Measurements from ENCODE around the gene VGLL3.
"Not testable (repeated sequence)": the region's sequence is repeated elsewhere in the genome, so short reads cannot be mapped to it uniquely, and the experiment has no call there.

The VGLL3 gene

GRCh38 chr3:86990734-86991481 is at the start of gene VGLL3:
VGLL3 (minus strand) TSS chr3:86991149; CDS start chr3:86990743, 406 bp downstream.
- DNase-seq (ENCODE audit: low read depth), result peak; percentile 87

- no peak for DNase-seq (ENCODE audit: low read depth)
Measured at GRCh38 chr3:87037652-87038051, 46.7 kb upstream of the VGLL3 start.

DNA sequence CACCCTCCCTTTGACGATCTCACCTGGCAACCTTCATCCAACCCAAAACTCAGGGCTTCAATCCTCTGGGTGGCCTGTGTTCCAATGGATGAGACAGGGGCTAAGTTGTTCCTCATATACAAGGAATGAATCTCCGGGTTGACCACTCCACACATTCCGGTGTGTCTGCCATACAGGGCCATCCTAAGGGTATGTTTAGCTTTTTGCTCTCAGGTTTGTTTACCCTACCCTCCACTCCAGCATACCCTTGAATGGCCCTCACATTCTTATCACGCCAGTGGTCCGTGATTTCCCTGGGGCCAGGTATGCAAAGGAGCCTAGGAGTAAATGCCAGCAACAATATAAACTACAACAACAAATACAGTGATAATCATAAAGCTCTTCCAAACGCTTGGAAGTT is 45.7 kb upstream of the VGLL3 start:
- no peak for DNase-seq (ENCODE audit: low read depth)

- no peak for DNase-seq (ENCODE audit: low read depth)
Measured at GRCh38 chr3:87035339-87035738, 44.4 kb upstream of the VGLL3 start.

GRCh38 chr3:87033205-87033604 is 42.3 kb upstream of the VGLL3 start:
- DNase-seq (ENCODE audit: low read depth), result no peak

GRCh38 chr3:87025661-87026645 is 35.0 kb upstream of the VGLL3 start:
- peak; percentile 16 for DNase-seq (ENCODE audit: low read depth)

GRCh38 chr3:87017370-87017769 is 26.4 kb upstream of the VGLL3 start:
- not testable (repeated sequence) for DNase-seq (ENCODE audit: low read depth)

GRCh38 chr3:87009271-87009670 is 18.3 kb upstream of the VGLL3 start:
- no peak for DNase-seq (ENCODE audit: low read depth)

GRCh38 chr3:87006844-87007439 is 16.0 kb upstream of the VGLL3 start:
- no peak for DNase-seq (ENCODE audit: low read depth)

DNA sequence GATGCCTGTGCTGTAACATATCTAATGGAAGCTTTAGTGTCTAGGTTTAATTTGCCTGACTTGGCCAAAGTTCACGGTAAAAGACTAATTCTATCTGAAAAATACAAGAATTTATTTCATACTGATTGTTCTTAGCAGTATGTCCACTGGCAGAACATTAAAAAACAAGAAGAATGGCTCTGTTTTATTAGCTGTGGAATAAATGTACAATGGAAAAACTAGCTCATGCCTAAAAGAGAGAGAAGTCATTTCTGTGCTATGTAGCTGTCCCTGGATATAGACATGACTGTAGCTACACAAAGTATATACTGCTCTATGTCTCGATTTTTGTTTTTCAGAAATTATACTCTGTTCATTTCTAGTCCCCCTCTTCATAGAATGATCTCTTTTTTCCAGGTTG is 13.9 kb upstream of the VGLL3 start:
- DNase-seq (ENCODE audit: low read depth), result no peak

DNA sequence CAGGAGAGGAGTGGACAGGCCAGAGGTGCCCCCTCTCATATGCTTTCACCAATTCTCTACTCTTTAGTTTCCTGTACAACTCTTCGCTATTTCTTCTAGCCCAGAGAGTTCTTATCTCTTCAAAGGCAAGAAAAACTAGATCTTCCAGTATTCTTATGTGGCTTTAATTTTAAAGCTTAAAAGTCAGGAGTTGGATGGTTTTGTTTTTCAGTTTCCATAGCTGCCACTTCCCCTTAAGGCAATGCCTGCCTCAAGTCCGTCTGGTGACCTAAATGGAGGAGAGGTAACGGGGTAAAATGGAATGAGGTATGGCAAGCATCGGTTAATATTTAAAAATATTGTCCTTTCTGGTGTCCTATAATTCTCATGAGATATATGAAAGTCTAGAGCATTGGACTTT is 11.4 kb upstream of the VGLL3 start:
- DNase-seq (ENCODE audit: low read depth), result no peak

DNA sequence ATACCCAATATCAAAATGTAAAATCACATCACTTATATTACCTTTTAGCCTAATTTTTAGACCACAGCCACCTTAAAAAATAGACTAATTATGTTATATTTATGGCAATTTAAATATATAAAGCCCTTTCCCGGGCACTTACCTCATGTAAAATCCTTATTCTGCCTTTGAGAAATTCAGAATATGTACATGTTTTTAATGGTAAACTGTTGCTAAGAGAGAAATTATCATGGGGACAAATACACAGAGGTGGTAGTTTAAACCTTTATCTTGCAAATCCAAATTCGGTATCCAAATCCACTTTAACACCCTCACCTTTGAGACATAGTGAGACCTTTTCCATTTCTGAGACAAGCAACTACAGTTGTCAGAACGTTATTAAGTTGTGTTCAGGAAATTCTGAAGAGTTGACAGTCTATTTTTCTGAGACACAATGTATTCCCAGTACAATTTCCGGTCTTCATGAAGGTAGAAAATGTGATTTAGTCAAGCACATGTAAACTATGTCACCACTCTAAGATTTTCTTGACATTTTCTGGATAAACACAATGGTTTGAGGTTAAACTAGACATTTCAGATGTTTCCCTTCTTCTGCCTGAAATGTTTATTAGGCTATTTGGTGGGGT is 10.6 kb upstream of the VGLL3 start:
- DNase-seq (ENCODE audit: low read depth), result no peak

DNA sequence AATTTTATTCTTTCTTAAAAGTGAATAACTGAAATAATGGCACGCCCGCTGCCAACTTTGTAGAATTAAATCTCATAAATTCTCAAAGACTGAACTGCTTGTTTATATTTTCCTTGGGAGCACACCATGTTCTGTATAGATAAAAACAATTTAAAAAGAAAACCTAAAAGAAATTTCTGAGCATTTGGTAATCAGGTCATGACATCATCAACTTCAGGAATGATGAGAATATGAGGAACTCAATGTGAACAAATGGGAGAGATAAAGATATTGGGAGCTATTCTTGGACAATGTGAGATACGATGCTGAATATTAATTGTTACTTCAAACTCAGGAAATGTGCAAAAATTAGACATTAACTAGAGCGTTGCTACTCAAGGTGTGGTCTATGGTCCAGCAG is 10.0 kb upstream of the VGLL3 start:
- DNase-seq (ENCODE audit: low read depth), result no peak

DNA sequence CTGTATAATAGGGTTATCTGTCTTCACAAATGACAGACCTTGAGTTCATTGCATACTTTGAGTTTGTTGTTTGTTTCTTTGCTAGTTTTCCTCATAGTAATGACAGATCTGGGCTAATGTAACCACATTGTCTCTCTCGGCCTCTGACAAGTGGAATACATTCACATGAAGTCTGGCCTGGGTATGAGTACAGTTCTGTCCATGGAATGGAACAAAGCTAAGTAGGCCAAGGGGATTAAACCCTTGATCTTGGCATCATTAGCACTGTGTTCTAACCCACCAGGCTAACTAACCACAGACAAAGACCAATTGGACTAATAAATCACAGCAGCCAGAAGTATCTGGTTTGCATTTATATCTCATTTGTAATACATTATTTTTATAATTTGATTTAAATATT is 7.6 kb upstream of the VGLL3 start:
- DNase-seq (ENCODE audit: low read depth), result no peak

- no peak for DNase-seq (ENCODE audit: low read depth)
Measured at GRCh38 chr3:86996261-86996955, 5.5 kb upstream of the VGLL3 start.

DNA sequence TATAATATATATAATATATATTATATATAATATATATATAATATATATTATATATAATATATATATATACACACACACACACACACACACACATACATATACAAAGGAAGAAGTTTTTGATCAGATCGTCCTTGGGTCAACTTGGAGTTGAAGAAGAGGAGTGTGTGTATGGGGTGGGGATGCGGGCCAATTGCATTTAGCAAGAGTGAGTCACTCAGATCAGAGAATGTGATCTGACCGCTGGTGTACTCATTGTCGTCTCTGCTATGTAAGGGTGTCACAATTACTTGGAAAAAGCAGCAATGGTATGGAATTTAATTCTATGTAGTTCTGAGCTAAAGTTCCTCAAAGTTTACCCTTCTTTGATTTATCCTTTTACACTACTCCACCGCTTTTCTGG is 4.6 kb upstream of the VGLL3 start:
- DNase-seq (ENCODE audit: low read depth), result peak; percentile 69

DNA sequence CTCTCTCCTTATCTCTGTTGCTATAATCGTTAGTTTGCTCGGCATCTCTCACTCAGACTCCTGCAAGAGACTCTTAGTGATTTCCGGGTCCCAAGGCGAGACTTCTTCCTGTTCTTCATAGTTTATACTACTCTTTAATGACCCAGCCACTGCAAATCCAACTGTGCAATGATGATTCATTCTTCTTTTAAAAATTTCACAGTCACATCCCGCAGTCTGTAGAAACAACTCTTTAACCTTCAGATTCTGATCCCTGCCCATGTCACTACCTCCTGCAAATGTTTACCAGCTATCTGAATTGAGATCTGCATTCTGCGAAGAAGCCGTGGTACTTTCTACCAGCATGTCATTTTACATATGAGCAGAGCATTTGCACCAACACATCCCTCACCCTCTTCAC is 2.8 kb upstream of the VGLL3 start:
- DNase-seq (ENCODE audit: low read depth), result no peak

DNA sequence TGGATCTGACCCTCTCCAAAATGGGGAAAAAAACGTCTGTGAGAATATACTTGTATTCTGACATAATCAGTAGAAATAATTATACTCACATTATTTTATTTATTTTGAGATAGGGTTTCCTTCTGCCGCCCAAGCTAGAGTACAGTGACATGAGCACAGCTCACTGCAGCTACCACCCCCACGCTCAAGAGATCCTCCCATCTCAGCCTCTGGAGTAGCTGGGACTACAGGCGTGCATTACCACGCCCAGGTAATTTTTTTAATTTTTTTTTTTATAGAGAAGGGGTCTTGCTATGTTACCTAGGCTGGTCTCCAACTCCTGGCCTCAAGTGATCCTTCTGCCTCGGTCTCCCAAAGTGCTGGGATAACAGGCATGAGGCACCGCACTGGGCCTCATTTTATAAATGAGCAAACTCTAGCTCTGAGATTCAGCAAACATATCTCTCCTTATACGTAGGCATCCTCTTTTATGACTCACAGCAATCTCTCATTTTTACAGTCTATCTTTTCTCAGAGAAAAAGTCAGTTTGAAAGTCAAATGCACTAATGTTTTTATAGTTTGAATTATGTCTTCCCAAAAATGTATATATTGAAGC is 989 bp upstream of the VGLL3 start:
- no peak for DNase-seq (ENCODE audit: low read depth)

DNA sequence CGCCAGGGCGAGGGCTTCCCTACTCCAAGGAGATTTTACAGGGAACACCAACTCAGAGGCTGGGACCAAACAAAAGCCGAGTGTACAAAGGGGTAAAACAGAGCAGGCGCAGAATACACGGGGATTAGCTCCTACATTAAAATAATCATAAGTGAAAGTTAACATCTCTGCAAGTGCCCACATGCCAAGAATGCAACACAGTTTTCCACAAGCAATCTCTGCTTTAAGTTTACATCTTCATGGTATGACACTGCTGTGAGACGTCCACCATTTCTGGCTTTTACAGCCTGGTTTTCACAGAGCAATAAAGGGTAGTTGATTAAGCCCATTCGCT is 500 bp upstream of the VGLL3 start:
- DNase-seq (ENCODE audit: low read depth), result no peak

- DNase-seq (ENCODE audit: low read depth), result no peak
Measured at GRCh38 chr3:86990012-86990733, 776 bp downstream of the VGLL3 start.

DNA sequence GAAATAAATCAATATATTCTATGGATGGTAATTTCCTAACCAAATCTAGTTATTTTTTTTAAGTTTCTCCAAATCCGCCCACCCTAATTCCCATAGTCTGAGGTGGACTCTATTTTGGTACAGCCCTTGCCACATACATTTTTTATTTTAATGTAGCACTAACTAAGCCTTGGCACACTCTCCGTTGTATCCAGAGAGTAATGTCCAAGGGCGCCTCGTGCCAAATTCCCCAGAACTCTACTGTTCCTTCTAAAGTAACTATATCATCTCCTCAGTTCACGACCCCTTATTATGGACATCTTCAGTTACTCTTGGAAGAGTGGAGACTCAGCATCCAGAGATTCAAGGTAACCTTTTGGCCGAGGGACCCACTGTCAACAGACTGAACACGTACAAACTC is 1.3 kb downstream of the VGLL3 start:
- DNase-seq (ENCODE audit: low read depth), result no peak
